K562 (cell line): ENCODE results near the gene SPHK1. TPM values are rescaled to one million over a fixed set of nuclear protein-coding genes. Genes with fewer than 3 reads are reported as not detected.

Experiments
- ATAC-seq: fragments of 200-7000 bp; cut with Tn5 transposase; 3 replicates; pipeline ENCODE4 v1.9.1; 2020; ENCODE audit warnings: moderate library complexity
- BruUV-seq: library from RNA; stranded (reverse); fragments of 400-500 nt; replicated peaks from 2 replicates; lab custom pipeline; 2021; lab: Mats Ljungman, UMichigan
- CTCF ChIA-PET: fragments of 300-600 bp; formaldehyde crosslinking; extraction: SDS; loops from one replicate; lab custom pipeline; 2021; ENCODE audit warnings: low intra/inter-chr PET ratio; lab: Yijun Ruan, JAX
- POLR2A ChIA-PET: fragments of 300-600, 350-650 bp; sonication (Branson Sonifier 250); formaldehyde crosslinking; extraction: SDS; loops from one replicate; lab custom pipeline; 2021; ENCODE audit warnings: antibody characterized with exemption, inconsistent platforms; lab: Yijun Ruan, JAX
- DNase-seq, 4 experiments: peaks; one replicate each; pipeline versions ENCODE4 v3.0.0 to v3.0.0-alpha.2; 2011 to 2018; ENCODE audit warnings: low spot score in 3 of 4, mixed read lengths in 3 of 4; ENCODE audit errors: extremely low read depth in 1 of 4
- FAIRE-seq: peaks from 2 replicates; lab custom pipeline; 2011; peaks lifted over from hg19 to GRCh38; lab: Jason Lieb, UNC
- H2AFZ ChIP-seq: 2 replicates; pipeline ENCODE4 v1.6.0; 2011; ENCODE audit warnings: low read depth, low read length, control low read depth, inconsistent platforms
- H3K27ac ChIP-seq: fragments of 200-600 bp; 3 replicates; pipeline ENCODE4 v1.8.0; 2011; ENCODE audit warnings: low read depth, mild to moderate bottlenecking, control low read depth, inconsistent platforms, low read length, moderate library complexity, mixed read lengths; ENCODE audit errors: extremely low read depth
- H3K27me3 ChIP-seq, 2 experiments: fragments of 300-600 bp in 1 of 2; 2 replicates in 1 of 2; 3 replicates in 1 of 2; pipeline versions ENCODE4 v1.6.0 to v1.8.0; 2011; ENCODE audit warnings: inconsistent platforms in 2 of 2, low read length in 2 of 2, mild to moderate bottlenecking in 1 of 2, mixed read lengths in 1 of 2, moderate library complexity in 1 of 2; ENCODE audit not compliant: control insufficient read depth in 2 of 2, insufficient read depth in 2 of 2
- H3K36me3 ChIP-seq: fragments of 300-600 bp; 3 replicates; pipeline ENCODE4 v1.8.0; 2011; ENCODE audit warnings: mild to moderate bottlenecking, low read length, inconsistent platforms; ENCODE audit not compliant: control insufficient read depth, insufficient read depth
- H3K4me1 ChIP-seq, 2 experiments: fragments of 200-600 bp in 1 of 2; replicated peaks in 1 of 2; 2 replicates in 1 of 2; 3 replicates in 1 of 2; pipeline versions ENCODE4 v1.5.1 to v1.8.0; 2011; ENCODE audit warnings: inconsistent platforms in 2 of 2, low read length in 2 of 2, mild to moderate bottlenecking in 1 of 2, mixed read lengths in 1 of 2, moderate library complexity in 1 of 2; ENCODE audit not compliant: control insufficient read depth in 2 of 2, insufficient read depth in 2 of 2
- H3K4me2 ChIP-seq: 2 replicates; pipeline ENCODE4 v1.6.1; 2011; ENCODE audit warnings: low read length, control low read depth, inconsistent platforms, mixed read lengths; ENCODE audit not compliant: insufficient read depth
- H3K4me3 ChIP-seq: fragments of 200-600 bp; sonication (generic), shearing (Covaris generic); 2 replicates; pipeline ENCODE4 v1.5.1; 2016; ENCODE audit warnings: control low read depth, inconsistent platforms
- H3K79me2 ChIP-seq: fragments of 200-600 bp; 3 replicates; pipeline ENCODE4 v1.8.0; 2011; ENCODE audit warnings: low read length, inconsistent platforms; ENCODE audit not compliant: control insufficient read depth, insufficient read depth
- H3K9ac ChIP-seq, 2 experiments: 2 replicates each; pipeline versions ENCODE4 v1.6.0 to v1.6.1; 2011; ENCODE audit warnings: low read depth in 2 of 2, low read length in 2 of 2, control low read depth in 1 of 2, inconsistent platforms in 1 of 2, mild to moderate bottlenecking in 1 of 2, mixed read lengths in 1 of 2; ENCODE audit not compliant: insufficient read depth in 1 of 2
- H3K9me1 ChIP-seq: one replicate; pipeline ENCODE4 v1.6.0; 2011; ENCODE audit warnings: inconsistent platforms, mild to moderate bottlenecking, low read length, moderate library complexity; ENCODE audit not compliant: control insufficient read depth, insufficient read depth
- H3K9me3 ChIP-seq: replicated peaks from 2 replicates; pipeline ENCODE4 v1.5.1; 2011; ENCODE audit warnings: low read depth, low read length, inconsistent platforms; ENCODE audit not compliant: control insufficient read depth, insufficient read depth
- H4K20me1 ChIP-seq: replicated peaks from 2 replicates; pipeline ENCODE4 v1.6.1; 2011; ENCODE audit warnings: low read length, inconsistent platforms, mixed read lengths; ENCODE audit not compliant: control insufficient read depth, insufficient read depth
- MYC ChIP-seq, 2 experiments: fragments of 250-450 bp in 1 of 2; sonication (Bioruptor Pico) in 1 of 2; IDR thresholded peaks; 2 replicates each; pipeline versions ENCODE4 v1.5.1 to v1.6.1; 2012 to 2021; ENCODE audit warnings: low read depth in 2 of 2, borderline replicate concordance in 1 of 2, improper control_type of control experiment in 1 of 2, low read length in 1 of 2, mild to moderate bottlenecking in 1 of 2, moderate library complexity in 1 of 2
- NR2F6 ChIP-seq: fragments of 450-650 bp; formaldehyde crosslinking; IDR thresholded peaks from 2 replicates; pipeline ENCODE4 v1.4.0; 2020; ENCODE audit warnings: mild to moderate bottlenecking
- ZNF76 ChIP-seq: fragments of 250-450 bp; sonication (Bioruptor Pico); IDR thresholded peaks from 2 replicates; pipeline ENCODE4 v1.4.0; 2020; ENCODE audit warnings: mild to moderate bottlenecking, moderate library complexity, borderline replicate concordance
- WGBS: fragments of 100-300 bp; shearing (Covaris generic); methylation state at CpG from one replicate; pipeline ENCODE4 v1.1.6; 2016; ENCODE audit warnings: low coverage, mixed read lengths; ENCODE audit not compliant: insufficient coverage; ENCODE audit errors: missing lambda C conversion rate; 5-methylcytosine and 5-hydroxymethylcytosine counted together
- in situ Hi-C: fragments of 300-500 bp; cut with MboI; formaldehyde crosslinking; loops from 4 replicates; pipeline ENCODE4 v1.15.0; 2018; ENCODE audit warnings: inconsistent platforms, mixed read lengths
- intact Hi-C: fragments of 100-400 bp; cut with micrococcal nuclease; formaldehyde crosslinking; loops from 2 replicates; pipeline ENCODE4 v1.14.2; 2022
- polyA plus RNA-seq, 8 experiments: library from polyadenylated mRNA; depleted of rRNA in 4 of 8; stranded (reverse) in 5 of 8; unstranded in 3 of 8; fragments of >200 nt; fragmentation: Nextera tagmentation in 2 of 8; fragmentation: Illumina TruSeq in 1 of 8; extraction: Ambion mirVana in 2 of 8; extraction: Trizol in 1 of 8; gene quantifications; 2 replicates each; pipeline versions ENCODE4 v1.2.1 to v1.2.3, GENCODE V29; 2011 to 2014; ENCODE audit warnings: inconsistent platforms in 1 of 8, missing spikeins in 1 of 8
- total RNA-seq, 7 experiments: library from RNA; depleted of rRNA in 6 of 7; stranded (reverse); fragments of >200 nt in 6 of 7; fragmentation: Illumina TruSeq in 2 of 7; extraction: Trizol in 2 of 7; gene quantifications; 2 replicates each; pipeline versions ENCODE4 v1.2.1 to v1.2.3, GENCODE V29; 2011 to 2021; ENCODE audit warnings: low replicate concordance in 1 of 7
- TF ChIP-seq, protein P1 (sequence below): fragments of 450-650 bp; IDR thresholded peaks from 2 replicates; pipeline ENCODE4 v1.6.1; 2016; ENCODE audit warnings: mild to moderate bottlenecking
- TF ChIP-seq, protein P2 (sequence below): fragments of 450-650 bp; formaldehyde crosslinking; IDR thresholded peaks from 2 replicates; pipeline ENCODE4 v1.4.0; 2020; ENCODE audit warnings: mild to moderate bottlenecking, moderate library complexity

The SPHK1 gene
- total and polyA plus RNA-seq, 9 of the 15 experiments (the other 6 are each of a cell fraction or from before 2014, with no cell fraction given): 0.21 to 60.3 (median 14.5) TPM

DNA sequence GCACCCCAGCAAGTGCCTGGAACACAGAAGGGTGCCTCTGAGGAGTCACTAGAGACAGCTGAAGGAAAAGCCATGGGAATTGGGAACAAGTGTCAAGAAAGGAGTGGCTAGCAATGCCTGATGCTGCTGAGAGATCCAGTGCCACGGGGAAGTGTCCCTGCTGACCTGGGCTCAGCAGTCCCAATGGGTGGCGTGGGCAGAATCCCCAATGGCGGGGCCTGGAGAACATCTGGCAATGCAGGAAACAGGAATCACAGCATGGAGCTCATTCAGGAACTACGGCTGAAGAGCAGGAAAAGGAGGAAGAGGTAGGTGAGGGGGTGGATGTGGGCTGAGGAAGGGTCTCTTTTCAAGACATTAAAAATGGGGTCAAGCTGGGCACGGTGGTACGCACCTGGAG is 38.5 kb downstream of the SPHK1 start (continued):
- TF ChIP-seq, protein P1, sequence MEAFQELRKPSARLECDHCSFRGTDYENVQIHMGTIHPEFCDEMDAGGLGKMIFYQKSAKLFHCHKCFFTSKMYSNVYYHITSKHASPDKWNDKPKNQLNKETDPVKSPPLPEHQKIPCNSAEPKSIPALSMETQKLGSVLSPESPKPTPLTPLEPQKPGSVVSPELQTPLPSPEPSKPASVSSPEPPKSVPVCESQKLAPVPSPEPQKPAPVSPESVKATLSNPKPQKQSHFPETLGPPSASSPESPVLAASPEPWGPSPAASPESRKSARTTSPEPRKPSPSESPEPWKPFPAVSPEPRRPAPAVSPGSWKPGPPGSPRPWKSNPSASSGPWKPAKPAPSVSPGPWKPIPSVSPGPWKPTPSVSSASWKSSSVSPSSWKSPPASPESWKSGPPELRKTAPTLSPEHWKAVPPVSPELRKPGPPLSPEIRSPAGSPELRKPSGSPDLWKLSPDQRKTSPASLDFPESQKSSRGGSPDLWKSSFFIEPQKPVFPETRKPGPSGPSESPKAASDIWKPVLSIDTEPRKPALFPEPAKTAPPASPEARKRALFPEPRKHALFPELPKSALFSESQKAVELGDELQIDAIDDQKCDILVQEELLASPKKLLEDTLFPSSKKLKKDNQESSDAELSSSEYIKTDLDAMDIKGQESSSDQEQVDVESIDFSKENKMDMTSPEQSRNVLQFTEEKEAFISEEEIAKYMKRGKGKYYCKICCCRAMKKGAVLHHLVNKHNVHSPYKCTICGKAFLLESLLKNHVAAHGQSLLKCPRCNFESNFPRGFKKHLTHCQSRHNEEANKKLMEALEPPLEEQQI: no peak

DNA sequence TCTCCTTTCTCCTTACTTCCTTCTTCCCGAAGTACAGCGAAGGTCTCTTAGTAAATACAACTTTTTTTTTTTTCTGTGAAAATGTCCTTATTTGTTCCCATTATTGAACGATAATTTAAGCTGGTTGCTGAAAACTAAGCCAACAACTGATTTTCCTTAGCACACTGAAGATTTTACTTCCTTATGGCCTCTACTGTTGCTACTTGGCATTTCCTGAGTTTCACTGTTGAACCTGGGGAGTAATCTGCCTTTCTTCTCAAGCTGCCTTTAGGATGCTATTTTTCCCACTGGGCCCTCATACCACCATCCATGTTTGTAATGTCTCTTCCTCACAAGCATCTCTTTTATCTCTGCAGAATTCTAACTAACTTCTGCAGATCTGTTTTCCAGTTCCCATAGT is 42.4 kb downstream of the SPHK1 start:
- H3K9me3 ChIP-seq: no peaks in the 10 kb centered on the region
- no peak overlapping the region for H3K27ac ChIP-seq
- no peak overlapping the region for H3K4me3 ChIP-seq
- no peaks in the 10 kb centered on the region for H3K9me1 ChIP-seq
- peaks cover 42% of the 10 kb centered on the region for H3K79me2 ChIP-seq
- H4K20me1 ChIP-seq: peaks cover 9% of the 10 kb centered on the region
- H3K4me1 ChIP-seq: no peaks in the 10 kb centered on the region; a peak in 1 of 5 replicates
- H3K9ac ChIP-seq: no peak overlapping the region
- FAIRE-seq (no peak), DNase-seq (no peak), ATAC-seq (no peak)
- POLR2A ChIA-PET: interaction anchor here (0.6 to 1.5 kb wide), 2 partner anchors 18 to 24 kb away, joined by 3 to 4 read pairs; no protein-coding TSS in a partner anchor
- 80% methylated on average over 3 of the region's 3 CpGs for WGBS
- no peak for TF ChIP-seq MYC (IDR thresholded peaks at IDR 0.05; ENCODE audit: low read depth, low read length)
- TF ChIP-seq MYC (CRISPR knock-in tag; IDR thresholded peaks at IDR 0.05; ENCODE audit: borderline replicate concordance, low read depth): no peak
- TF ChIP-seq ZNF76 (CRISPR knock-in tag): no peak
- TF ChIP-seq, protein P2, sequence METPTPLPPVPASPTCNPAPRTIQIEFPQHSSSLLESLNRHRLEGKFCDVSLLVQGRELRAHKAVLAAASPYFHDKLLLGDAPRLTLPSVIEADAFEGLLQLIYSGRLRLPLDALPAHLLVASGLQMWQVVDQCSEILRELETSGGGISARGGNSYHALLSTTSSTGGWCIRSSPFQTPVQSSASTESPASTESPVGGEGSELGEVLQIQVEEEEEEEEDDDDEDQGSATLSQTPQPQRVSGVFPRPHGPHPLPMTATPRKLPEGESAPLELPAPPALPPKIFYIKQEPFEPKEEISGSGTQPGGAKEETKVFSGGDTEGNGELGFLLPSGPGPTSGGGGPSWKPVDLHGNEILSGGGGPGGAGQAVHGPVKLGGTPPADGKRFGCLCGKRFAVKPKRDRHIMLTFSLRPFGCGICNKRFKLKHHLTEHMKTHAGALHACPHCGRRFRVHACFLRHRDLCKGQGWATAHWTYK (CRISPR knock-in tag): no peak
- no peak for TF ChIP-seq NR2F6 (CRISPR knock-in tag)
- intact Hi-C loops (no loop called here), in situ Hi-C loops (no loop called here)
- H3K36me3 ChIP-seq: peaks cover 3% of the 10 kb centered on the region; the same call in 1 of the 3 replicates
- H3K4me2 ChIP-seq: no peak overlapping the region
- H3K27me3 ChIP-seq: no peaks in the 10 kb centered on the region
- no TSS peak for BruUV-seq
- CTCF ChIA-PET: no interaction called here
- H2AFZ ChIP-seq: no peak overlapping the region
